Stimulated activated CD4-positive, alpha-beta T cell treated with anti-CD3 and anti-CD28 coated beads, Interleukin-2, amount 100 ng/mL, for 4 hours (primary cell): ENCODE data around the gene NKAIN2.
"Not testable (repeated sequence)": the region's sequence is repeated elsewhere in the genome, so short reads cannot be mapped to it uniquely, and the experiment has no call there.

Source experiments
- DNase-seq: peaks from one replicate; pipeline ENCODE4 v3.0.0-alpha.2; 2020; ENCODE audit warnings: low read depth

The NKAIN2 gene

GRCh38 chr6:124496334-124496733 lies 692.7 kb downstream of the NKAIN2 start:
- DNase-seq: no peak

GRCh38 chr6:124512431-124512830 lies 708.8 kb downstream of the NKAIN2 start:
- DNase-seq: no peak

GRCh38 chr6:124517339-124517738 lies 713.7 kb downstream of the NKAIN2 start:
- DNase-seq: no peak

GRCh38 chr6:124520514-124520913 lies 716.8 kb downstream of the NKAIN2 start:
- DNase-seq: no peak

- DNase-seq: no peak
These were observed 718.7 kb downstream of the NKAIN2 start for GRCh38 chr6:124522335-124522734.

- no peak for DNase-seq
These were observed 721.0 kb downstream of the NKAIN2 start for GRCh38 chr6:124524491-124525200.

GRCh38 chr6:124530926-124531325 lies 727.3 kb downstream of the NKAIN2 start:
- DNase-seq: no peak

GRCh38 chr6:124535299-124535698 lies 731.6 kb downstream of the NKAIN2 start:
- no peak for DNase-seq

- DNase-seq: no peak
These were observed 732.1 kb downstream of the NKAIN2 start for GRCh38 chr6:124535746-124536145.

- DNase-seq: no peak
These were observed 732.6 kb downstream of the NKAIN2 start for GRCh38 chr6:124536157-124536841.

GRCh38 chr6:124536842-124537191 lies 733.2 kb downstream of the NKAIN2 start:
- DNase-seq: no peak

- DNase-seq: no peak
These were observed 735.4 kb downstream of the NKAIN2 start for GRCh38 chr6:124539096-124539495.

GRCh38 chr6:124541573-124541972 lies 737.9 kb downstream of the NKAIN2 start:
- no peak for DNase-seq

- DNase-seq: no peak
These were observed 742.9 kb downstream of the NKAIN2 start for GRCh38 chr6:124546601-124547000.

- no peak for DNase-seq
These were observed 748.1 kb downstream of the NKAIN2 start for GRCh38 chr6:124551711-124552233.

- DNase-seq: no peak
These were observed 754.2 kb downstream of the NKAIN2 start for GRCh38 chr6:124557873-124558272.

- not testable (repeated sequence) for DNase-seq
These were observed 756.4 kb downstream of the NKAIN2 start for GRCh38 chr6:124560078-124560477.

GRCh38 chr6:124560873-124561567 lies 757.4 kb downstream of the NKAIN2 start:
- no peak for DNase-seq

GRCh38 chr6:124561635-124562130 lies 758.0 kb downstream of the NKAIN2 start:
- DNase-seq: no peak

- not testable (repeated sequence) for DNase-seq
These were observed 760.5 kb downstream of the NKAIN2 start for GRCh38 chr6:124564125-124564524.

GRCh38 chr6:124567401-124567800 lies 763.7 kb downstream of the NKAIN2 start:
- no peak for DNase-seq

GRCh38 chr6:124573953-124574352 lies 770.3 kb downstream of the NKAIN2 start:
- DNase-seq: no peak
